ENCODE measurements around the gene MRPL55. TPM values are rescaled to one million over a fixed set of nuclear protein-coding genes. Genes with fewer than 3 reads are reported as not detected.
A peak's percentile ranks its signal among the peaks of the same experiment; 100 is the strongest.

Gene MRPL55
- total RNA-seq, 4 donors from 2014 or later = 23.5 to 125 (median 87.5) TPM

GRCh38 chr1:228105996-228106799 lies 2.9 kb downstream of the MRPL55 start:
- WGBS, 2 donors = 82 to 89% methylated on average over 6 of the region's 8 CpGs
- Histone ChIP-seq H3K36me3 (peaks cover 0 to 5% of the 10 kb centered on the region in 2 donors), H3K27ac (no peak overlapping the region), H3K4me1 (peaks cover 30 to 31% of the 10 kb centered on the region in 2 donors), H3K4me3 (replicated peaks in 1 of 3) (no peak overlapping the region), H3K9me3 (no peaks in the 10 kb centered on the region), H3K27me3 (no peaks in the 10 kb centered on the region)
- no peak for DNase-seq
- intact Hi-C loops (cut with DNase I) = loop anchor here (5.0 to 10.0 kb wide), 2 partner anchors 36 to 371 kb away; partner anchors contain the start of genes GUK1, JMJD4 and SNAP47
- no peak for TF ChIP-seq CTCF (IDR thresholded peaks at IDR 0.05)
- no peak for TF ChIP-seq POLR2A (IDR thresholded peaks at IDR 0.05)

- Histone ChIP-seq H3K27ac (no peak overlapping the region), H3K4me1 (peaks cover 30 to 31% of the 10 kb centered on the region in 2 donors), H3K27me3 (no peaks in the 10 kb centered on the region), H3K9me3 (no peaks in the 10 kb centered on the region), H3K36me3 (peaks cover 0 to 10% of the 10 kb centered on the region in 2 donors), H3K4me3 (replicated peaks in 1 of 3) (no peak overlapping the region)
- TF ChIP-seq POLR2A (IDR thresholded peaks at IDR 0.05) (no peak), CTCF (IDR thresholded peaks at IDR 0.05) (no peak)
- no peak for DNase-seq
- intact Hi-C loops (cut with DNase I) = loop anchor here (5.0 to 10.0 kb wide), 2 partner anchors 37 to 371 kb away; partner anchors contain the start of genes GUK1, JMJD4 and SNAP47
- WGBS, 2 donors = 87 to 88% methylated on average over 8 to 9 of the region's 9 CpGs
Measured at GRCh38 chr1:228105270-228105995, 3.7 kb downstream of the MRPL55 start.

DNA sequence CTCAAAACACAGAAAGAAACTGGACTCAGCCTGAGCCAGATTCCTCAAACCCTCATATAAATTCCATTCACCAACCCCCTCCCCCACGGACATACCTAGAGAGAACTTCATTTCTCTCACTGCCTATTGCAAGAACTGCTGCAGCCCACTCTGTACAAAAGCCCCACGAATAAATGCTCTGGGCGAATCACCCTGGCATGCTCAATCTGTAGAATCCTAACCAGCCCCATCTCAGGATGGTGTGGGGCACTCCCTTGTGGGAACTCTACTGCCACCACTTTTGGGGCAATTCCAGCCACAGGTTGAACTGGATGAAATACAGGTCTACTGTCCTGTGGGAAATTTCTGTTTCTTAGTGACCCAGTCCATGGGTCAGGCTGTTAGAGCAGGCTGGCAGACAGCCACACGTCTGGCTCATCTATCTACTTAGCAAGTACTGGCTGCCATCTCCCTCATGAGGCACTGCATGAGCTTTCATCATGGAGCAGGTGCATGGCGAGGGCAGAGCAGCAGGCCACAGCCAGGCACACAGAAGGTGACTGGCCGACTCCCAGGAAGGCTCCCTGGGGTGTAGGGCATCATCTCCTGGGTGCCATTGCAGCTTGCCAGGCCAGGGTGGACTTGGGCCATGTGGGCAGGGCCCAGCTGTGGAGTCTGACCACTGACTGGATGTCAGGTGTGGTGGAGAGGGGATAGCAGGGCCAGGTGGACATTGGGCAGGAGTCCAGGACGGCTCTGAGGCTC lies 4.4 kb downstream of the MRPL55 start:
- no peak overlapping the region for H3K4me3 ChIP-seq (replicated peaks in 1 of 3)
- no peak for TF ChIP-seq CTCF (IDR thresholded peaks at IDR 0.05)
- no peak for TF ChIP-seq POLR2A (IDR thresholded peaks at IDR 0.05)
- H3K27ac ChIP-seq = no peak overlapping the region
- DNase-seq = no peak
- H3K36me3 ChIP-seq = peaks cover 6 to 16% of the 10 kb centered on the region in 2 donors
- no peaks in the 10 kb centered on the region for H3K27me3 ChIP-seq
- intact Hi-C loops (cut with DNase I) = loop anchor here (5.0 to 10.0 kb wide), 2 partner anchors 38 to 370 kb away; partner anchors contain the start of genes GUK1, JMJD4 and SNAP47
- H3K9me3 ChIP-seq = no peaks in the 10 kb centered on the region
- peaks cover 24 to 26% of the 10 kb centered on the region in 2 donors for H3K4me1 ChIP-seq
- 76 to 81% methylated on average over 7 of the region's 7 CpGs for WGBS, 2 donors

- Histone ChIP-seq H3K27me3 (no peaks in the 10 kb centered on the region), H3K4me1 (peaks cover 17 to 19% of the 10 kb centered on the region in 2 donors), H3K36me3 (peaks cover 23 to 33% of the 10 kb centered on the region in 2 donors), H3K27ac (peak within 1 kb of the TSS; percentile 81 to 91 (median 87)), H3K9me3 (no peaks in the 10 kb centered on the region), H3K4me3 (replicated peaks in 1 of 3) (peak within 1 kb of the TSS; percentile 75 to 93 (median 87))
- peak; percentile 91 to 95 for DNase-seq
- intact Hi-C loops (cut with DNase I) = loop anchor here (2.0 to 10.0 kb wide), 2 partner anchors 20 to 368 kb away; partner anchors contain the start of genes ARF1, JMJD4 and SNAP47
- TF ChIP-seq POLR2A (IDR thresholded peaks at IDR 0.05) = peak; percentile 56 to 83
- TF ChIP-seq CTCF (IDR thresholded peaks at IDR 0.05) = no peak
- 0 to 1% methylated on average over 10 to 21 of the region's 104 CpGs for WGBS, 2 donors
Measured at GRCh38 chr1:228102791-228103620, 6.1 kb downstream of the MRPL55 start, which contains the start of gene C1orf35. TSS of gene C1orf35 (minus strand) at chr1:228103325. CDS start at chr1:228103227, 98 bp downstream.

All from thyroid gland (tissue), 4 donors.